Caki2 (cell line): ENCODE results near the gene CD300C. TPM values are rescaled to one million over a fixed set of nuclear protein-coding genes. Genes with fewer than 3 reads are reported as not detected.

Experiments used
- total RNA-seq: library from RNA; depleted of rRNA; stranded (reverse); fragments of >200 nt; shearing (Covaris generic); gene quantifications from 2 replicates; pipeline ENCODE4 v1.2.3, GENCODE V29; 2014; ENCODE audit warnings: low replicate concordance; rRNA removed

CD300C gene
- total RNA-seq, 1 experiment from 2014 or later: not detected

Other genes starting within 250 kb of the CD300C start
- not detected in 2 replicates for gene KIF19, start 219.9 kb downstream of the CD300C start, total RNA-seq
- not detected in 2 replicates for gene BTBD17, start 184.2 kb downstream of the CD300C start, total RNA-seq
- gene GPR142, start 178.6 kb downstream of the CD300C start, total RNA-seq: not detected in 2 replicates
- gene GPRC5C, start 114.0 kb downstream of the CD300C start, total RNA-seq: 328 and 424 TPM in 2 replicates
- not detected in 2 replicates for gene CD300A, start 79.5 kb downstream of the CD300C start, total RNA-seq
- gene CD300LB, start 14.6 kb downstream of the CD300C start, total RNA-seq: not detected in 2 replicates
- gene CD300H, start 21.4 kb upstream of the CD300C start, total RNA-seq: not detected in 2 replicates
- gene CD300LD, start 46.2 kb upstream of the CD300C start, total RNA-seq: not detected in 2 replicates
- not detected in 2 replicates for gene CD300E, start 77.6 kb upstream of the CD300C start, total RNA-seq
- not detected in 2 replicates for gene CD300LF, start 166.8 kb upstream of the CD300C start, total RNA-seq
- gene RAB37, start 191.1 kb upstream of the CD300C start, total RNA-seq: not detected in 2 replicates
- gene NHERF1, start 202.5 kb upstream of the CD300C start, total RNA-seq: 5.2 and 21.0 TPM in 2 replicates
- 36.6 and 36.8 TPM in 2 replicates for gene NAT9, start 230.2 kb upstream of the CD300C start, total RNA-seq